ENCODE data around the gene EFCAB8.

Gene EFCAB8

DNA sequence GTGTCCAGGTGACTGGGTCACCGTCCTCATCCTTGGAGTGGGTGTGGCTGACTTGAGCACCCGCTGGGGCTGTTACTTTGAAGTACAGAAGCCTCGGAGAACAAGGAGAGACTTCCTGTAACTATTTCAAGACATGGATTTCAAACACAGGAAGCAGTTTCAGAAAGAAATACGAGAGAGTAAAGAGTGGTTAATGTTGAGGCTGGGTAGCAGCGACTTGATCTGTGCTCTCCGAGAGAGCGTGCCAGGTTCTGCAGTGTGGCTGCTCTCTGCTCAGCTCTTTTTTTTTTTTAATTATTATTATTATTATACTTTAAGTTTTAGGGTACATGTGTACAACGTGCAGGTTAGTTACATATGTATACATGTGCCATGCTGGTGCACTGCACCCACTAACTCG is 17.5 kb upstream of the EFCAB8 start:
- no peak overlapping the region for H3K27ac ChIP-seq (ENCODE audit: low read length)
- no peak overlapping the region for H3K9ac ChIP-seq (ENCODE audit: low read length in 2 of 2)
- H3K36me3 ChIP-seq (ENCODE audit: control insufficient read depth in 2 of 2, insufficient read depth in 2 of 2, low read length in 2 of 2): peaks cover 37 to 47% of the 10 kb centered on the region in 2 donors
- no peaks in the 10 kb centered on the region for H3K27me3 ChIP-seq (ENCODE audit: control insufficient read depth in 1 of 2, insufficient read depth in 2 of 2, low read length in 2 of 2)
- H3K9me3 ChIP-seq (ENCODE audit: control insufficient read depth in 2 of 2, low read length in 2 of 2): no peaks in the 10 kb centered on the region
- H3K4me1 ChIP-seq (ENCODE audit: control insufficient read depth, insufficient read depth, low read length): peaks cover 3% of the 10 kb centered on the region
- no peak overlapping the region for H3K4me3 ChIP-seq (ENCODE audit: low read length in 2 of 2)

GRCh38 chr20:32841632-32842031 is 17.1 kb upstream of the EFCAB8 start:
- peaks cover 33 to 46% of the 10 kb centered on the region in 2 donors for H3K36me3 ChIP-seq (ENCODE audit: control insufficient read depth in 2 of 2, insufficient read depth in 2 of 2, low read length in 2 of 2)
- peaks cover 5% of the 10 kb centered on the region for H3K4me1 ChIP-seq (ENCODE audit: control insufficient read depth, insufficient read depth, low read length)
- no peaks in the 10 kb centered on the region for H3K27me3 ChIP-seq (ENCODE audit: control insufficient read depth in 1 of 2, insufficient read depth in 2 of 2, low read length in 2 of 2)
- H3K9ac ChIP-seq (ENCODE audit: low read length in 2 of 2): no peak overlapping the region
- no peak overlapping the region for H3K27ac ChIP-seq (ENCODE audit: low read length)
- no peaks in the 10 kb centered on the region for H3K9me3 ChIP-seq (ENCODE audit: control insufficient read depth in 2 of 2, low read length in 2 of 2)
- no peak overlapping the region for H3K4me3 ChIP-seq (ENCODE audit: low read length in 2 of 2)

DNA sequence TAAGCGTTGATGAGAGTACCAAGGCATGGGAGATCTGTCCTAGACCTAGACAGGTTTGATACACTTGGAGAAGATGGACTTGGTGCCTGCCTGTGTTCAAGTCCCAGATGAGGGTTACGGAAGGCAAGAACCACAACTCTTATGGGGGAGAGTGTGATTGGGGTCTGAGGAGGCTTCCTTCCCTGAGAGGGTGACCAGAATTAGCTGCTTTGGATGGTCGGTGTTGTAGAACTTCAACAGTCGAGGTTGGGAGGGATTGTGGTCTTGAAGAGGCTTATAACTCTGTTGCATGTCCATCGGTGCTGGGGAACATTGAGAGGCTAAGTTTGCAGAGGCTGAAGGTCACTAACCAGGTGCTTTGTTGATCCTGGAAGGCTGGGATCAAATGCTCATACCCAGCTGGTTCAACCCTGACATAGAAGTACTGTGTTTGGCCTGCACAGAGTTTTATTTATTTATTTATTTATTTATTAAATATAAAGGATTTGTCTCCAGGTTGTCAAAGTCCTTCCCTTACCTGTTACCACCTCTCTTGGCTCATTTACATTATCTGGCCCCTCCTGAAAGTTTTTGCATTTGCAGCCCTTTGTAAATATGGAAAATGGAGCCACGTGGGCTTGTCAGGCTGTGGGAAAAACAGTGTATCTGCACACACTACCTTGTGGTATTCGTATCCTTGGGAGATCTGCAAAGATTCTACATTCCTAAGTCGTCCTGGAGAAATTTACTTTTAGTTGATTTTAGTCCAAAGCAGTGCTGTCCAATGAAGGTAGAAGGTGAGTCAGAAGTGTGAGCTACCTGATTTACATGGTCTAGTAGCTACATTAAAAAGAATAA is 15.8 kb upstream of the EFCAB8 start:
- no peak overlapping the region for H3K27ac ChIP-seq (ENCODE audit: low read length)
- no peaks in the 10 kb centered on the region for H3K27me3 ChIP-seq (ENCODE audit: control insufficient read depth in 1 of 2, insufficient read depth in 2 of 2, low read length in 2 of 2)
- no peak overlapping the region for H3K4me3 ChIP-seq (ENCODE audit: low read length in 2 of 2)
- H3K36me3 ChIP-seq (ENCODE audit: control insufficient read depth in 2 of 2, insufficient read depth in 2 of 2, low read length in 2 of 2): peaks cover 37 to 48% of the 10 kb centered on the region in 2 donors
- no peaks in the 10 kb centered on the region for H3K9me3 ChIP-seq (ENCODE audit: control insufficient read depth in 2 of 2, low read length in 2 of 2)
- H3K4me1 ChIP-seq (ENCODE audit: control insufficient read depth, insufficient read depth, low read length): peaks cover 8% of the 10 kb centered on the region
- H3K9ac ChIP-seq (ENCODE audit: low read length in 2 of 2): no peak overlapping the region

GRCh38 chr20:32845786-32846185 is 12.9 kb upstream of the EFCAB8 start:
- Histone ChIP-seq H3K36me3 (ENCODE audit: control insufficient read depth in 2 of 2, insufficient read depth in 2 of 2, low read length in 2 of 2) (peaks cover 27 to 35% of the 10 kb centered on the region in 2 donors), H3K9ac (ENCODE audit: low read length in 2 of 2) (peak overlapping the region in 1 of 2 donors; percentile 29), H3K4me3 (ENCODE audit: low read length in 2 of 2) (no peak overlapping the region), H3K9me3 (ENCODE audit: control insufficient read depth in 2 of 2, low read length in 2 of 2) (no peaks in the 10 kb centered on the region), H3K27me3 (ENCODE audit: control insufficient read depth in 1 of 2, insufficient read depth in 2 of 2, low read length in 2 of 2) (no peaks in the 10 kb centered on the region), H3K4me1 (ENCODE audit: control insufficient read depth, insufficient read depth, low read length) (peaks cover 8% of the 10 kb centered on the region), H3K27ac (ENCODE audit: low read length) (no peak overlapping the region)

DNA sequence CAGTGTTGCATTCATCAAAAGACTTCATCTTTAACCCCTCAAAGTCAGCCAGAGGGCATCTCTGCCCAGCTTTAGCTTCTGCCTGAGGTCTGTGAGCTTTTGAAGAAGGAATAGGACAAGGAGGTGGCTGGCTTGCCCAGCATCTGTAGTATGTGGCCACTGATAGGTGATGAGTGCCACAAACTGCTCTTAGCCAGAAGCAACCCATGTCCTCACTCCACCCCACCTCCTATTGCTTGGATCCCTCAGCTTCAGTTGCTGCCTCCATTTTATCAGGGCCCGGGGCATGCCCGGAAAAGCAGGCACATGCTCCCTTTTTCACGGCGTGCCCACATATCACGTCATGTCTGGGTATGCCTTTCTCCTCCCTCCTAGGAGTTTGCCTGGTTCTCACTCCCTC is 11.9 kb upstream of the EFCAB8 start:
- H3K36me3 ChIP-seq (ENCODE audit: control insufficient read depth in 2 of 2, insufficient read depth in 2 of 2, low read length in 2 of 2): peaks cover 28 to 32% of the 10 kb centered on the region in 2 donors
- peaks cover 8% of the 10 kb centered on the region for H3K4me1 ChIP-seq (ENCODE audit: control insufficient read depth, insufficient read depth, low read length)
- H3K27me3 ChIP-seq (ENCODE audit: control insufficient read depth in 1 of 2, insufficient read depth in 2 of 2, low read length in 2 of 2): no peaks in the 10 kb centered on the region
- no peak overlapping the region for H3K27ac ChIP-seq (ENCODE audit: low read length)
- no peak overlapping the region for H3K9ac ChIP-seq (ENCODE audit: low read length in 2 of 2)
- H3K9me3 ChIP-seq (ENCODE audit: control insufficient read depth in 2 of 2, low read length in 2 of 2): no peaks in the 10 kb centered on the region
- no peak overlapping the region for H3K4me3 ChIP-seq (ENCODE audit: low read length in 2 of 2)

- H3K36me3 ChIP-seq (ENCODE audit: control insufficient read depth in 2 of 2, insufficient read depth in 2 of 2, low read length in 2 of 2): peaks cover 24 to 25% of the 10 kb centered on the region in 2 donors
- H3K9me3 ChIP-seq (ENCODE audit: control insufficient read depth in 2 of 2, low read length in 2 of 2): no peaks in the 10 kb centered on the region
- peaks cover 8% of the 10 kb centered on the region for H3K4me1 ChIP-seq (ENCODE audit: control insufficient read depth, insufficient read depth, low read length)
- H3K4me3 ChIP-seq (ENCODE audit: low read length in 2 of 2): no peak overlapping the region
- H3K27me3 ChIP-seq (ENCODE audit: control insufficient read depth in 1 of 2, insufficient read depth in 2 of 2, low read length in 2 of 2): no peaks in the 10 kb centered on the region
- H3K27ac ChIP-seq (ENCODE audit: low read length): no peak overlapping the region
- no peak overlapping the region for H3K9ac ChIP-seq (ENCODE audit: low read length in 2 of 2)
Observed at GRCh38 chr20:32847964-32848363, 10.8 kb upstream of the EFCAB8 start.

DNA sequence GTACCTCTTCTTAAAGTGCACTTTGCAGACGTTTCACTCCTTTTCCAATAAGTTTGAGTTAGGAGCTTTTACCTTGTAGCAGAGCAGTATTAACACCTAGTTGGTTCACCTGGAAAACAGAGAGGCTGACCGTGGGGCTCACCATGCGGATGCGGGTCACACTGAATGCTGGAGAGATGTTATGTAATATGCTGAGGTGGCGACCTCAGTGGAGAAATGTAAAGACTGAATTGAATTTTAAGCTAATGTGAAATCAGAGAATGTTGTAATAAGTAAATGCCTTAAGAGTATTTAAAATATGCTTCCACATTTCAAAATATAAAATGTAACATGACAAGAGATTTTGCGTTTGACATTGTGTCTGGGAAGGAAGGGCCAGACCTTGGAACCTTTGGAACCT is 9.9 kb upstream of the EFCAB8 start:
- H3K36me3 ChIP-seq (ENCODE audit: control insufficient read depth in 2 of 2, insufficient read depth in 2 of 2, low read length in 2 of 2): peaks cover 24 to 27% of the 10 kb centered on the region in 2 donors
- no peak overlapping the region for H3K9ac ChIP-seq (ENCODE audit: low read length in 2 of 2)
- H3K27me3 ChIP-seq (ENCODE audit: control insufficient read depth in 1 of 2, insufficient read depth in 2 of 2, low read length in 2 of 2): no peaks in the 10 kb centered on the region
- H3K9me3 ChIP-seq (ENCODE audit: control insufficient read depth in 2 of 2, low read length in 2 of 2): no peaks in the 10 kb centered on the region
- peaks cover 8% of the 10 kb centered on the region for H3K4me1 ChIP-seq (ENCODE audit: control insufficient read depth, insufficient read depth, low read length)
- H3K4me3 ChIP-seq (ENCODE audit: low read length in 2 of 2): no peak overlapping the region
- no peak overlapping the region for H3K27ac ChIP-seq (ENCODE audit: low read length)

DNA sequence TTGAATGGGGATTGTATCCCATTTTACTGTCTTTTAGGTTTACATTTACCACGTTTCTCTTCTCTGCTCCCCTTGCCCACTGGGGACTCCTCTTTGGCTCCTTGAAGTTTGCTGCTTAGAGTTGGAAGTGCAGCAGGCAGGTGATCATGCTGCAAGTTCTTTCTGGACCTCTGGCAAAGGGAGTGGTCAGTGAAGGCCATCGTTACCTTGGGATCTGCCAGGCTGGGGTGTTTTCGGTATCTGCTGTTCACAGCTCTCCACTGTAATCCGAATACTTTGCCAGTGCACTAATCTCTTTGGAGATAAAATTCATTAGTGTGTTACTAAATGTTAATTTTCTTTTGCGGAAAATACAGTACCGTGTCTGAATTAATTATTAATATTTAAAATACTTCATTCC is 9.1 kb upstream of the EFCAB8 start:
- peaks cover 8% of the 10 kb centered on the region for H3K4me1 ChIP-seq (ENCODE audit: control insufficient read depth, insufficient read depth, low read length)
- H3K27ac ChIP-seq (ENCODE audit: low read length): no peak overlapping the region
- H3K36me3 ChIP-seq (ENCODE audit: control insufficient read depth in 2 of 2, insufficient read depth in 2 of 2, low read length in 2 of 2): peaks cover 24 to 27% of the 10 kb centered on the region in 2 donors
- no peak overlapping the region for H3K4me3 ChIP-seq (ENCODE audit: low read length in 2 of 2)
- no peak overlapping the region for H3K9ac ChIP-seq (ENCODE audit: low read length in 2 of 2)
- H3K9me3 ChIP-seq (ENCODE audit: control insufficient read depth in 2 of 2, low read length in 2 of 2): no peaks in the 10 kb centered on the region
- no peaks in the 10 kb centered on the region for H3K27me3 ChIP-seq (ENCODE audit: control insufficient read depth in 1 of 2, insufficient read depth in 2 of 2, low read length in 2 of 2)

DNA sequence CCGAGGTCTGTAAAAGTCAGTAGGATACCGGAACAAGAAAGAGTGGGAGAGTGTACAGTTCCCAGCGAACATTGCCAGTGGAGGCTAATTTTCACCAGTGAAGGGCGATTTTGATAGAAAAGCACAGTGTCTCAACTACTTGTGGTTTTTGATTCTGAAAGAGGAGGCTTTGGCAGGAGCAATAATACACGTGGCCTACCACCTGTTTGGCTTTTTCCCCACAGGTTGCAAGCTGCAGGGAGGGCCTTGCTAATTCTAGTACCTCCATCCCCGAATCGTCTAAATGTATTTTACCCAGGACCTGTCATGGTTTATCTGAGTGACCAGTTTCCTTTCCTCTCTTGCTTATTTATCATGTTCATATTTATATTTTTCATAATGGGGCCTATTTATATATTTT is 3.3 kb upstream of the EFCAB8 start:
- no peak overlapping the region for H3K4me3 ChIP-seq (ENCODE audit: low read length in 2 of 2)
- no peaks in the 10 kb centered on the region for H3K9me3 ChIP-seq (ENCODE audit: control insufficient read depth in 2 of 2, low read length in 2 of 2)
- no peak overlapping the region for H3K27ac ChIP-seq (ENCODE audit: low read length)
- H3K9ac ChIP-seq (ENCODE audit: low read length in 2 of 2): no peak overlapping the region
- no peaks in the 10 kb centered on the region for H3K4me1 ChIP-seq (ENCODE audit: control insufficient read depth, insufficient read depth, low read length)
- peaks cover 15 to 23% of the 10 kb centered on the region in 2 donors for H3K36me3 ChIP-seq (ENCODE audit: control insufficient read depth in 2 of 2, insufficient read depth in 2 of 2, low read length in 2 of 2)
- H3K27me3 ChIP-seq (ENCODE audit: control insufficient read depth in 1 of 2, insufficient read depth in 2 of 2, low read length in 2 of 2): no peaks in the 10 kb centered on the region

GRCh38 chr20:32858189-32858588 is 534 bp upstream of the EFCAB8 start:
- Histone ChIP-seq H3K4me3 (ENCODE audit: low read length in 2 of 2) (no peak overlapping the region), H3K36me3 (ENCODE audit: control insufficient read depth in 2 of 2, insufficient read depth in 2 of 2, low read length in 2 of 2) (peaks cover 9 to 17% of the 10 kb centered on the region in 2 donors), H3K27me3 (ENCODE audit: control insufficient read depth in 1 of 2, insufficient read depth in 2 of 2, low read length in 2 of 2) (no peaks in the 10 kb centered on the region), H3K27ac (ENCODE audit: low read length) (no peak overlapping the region), H3K4me1 (ENCODE audit: control insufficient read depth, insufficient read depth, low read length) (no peaks in the 10 kb centered on the region), H3K9ac (ENCODE audit: low read length in 2 of 2) (no peak overlapping the region), H3K9me3 (ENCODE audit: control insufficient read depth in 2 of 2, low read length in 2 of 2) (no peaks in the 10 kb centered on the region)

DNA sequence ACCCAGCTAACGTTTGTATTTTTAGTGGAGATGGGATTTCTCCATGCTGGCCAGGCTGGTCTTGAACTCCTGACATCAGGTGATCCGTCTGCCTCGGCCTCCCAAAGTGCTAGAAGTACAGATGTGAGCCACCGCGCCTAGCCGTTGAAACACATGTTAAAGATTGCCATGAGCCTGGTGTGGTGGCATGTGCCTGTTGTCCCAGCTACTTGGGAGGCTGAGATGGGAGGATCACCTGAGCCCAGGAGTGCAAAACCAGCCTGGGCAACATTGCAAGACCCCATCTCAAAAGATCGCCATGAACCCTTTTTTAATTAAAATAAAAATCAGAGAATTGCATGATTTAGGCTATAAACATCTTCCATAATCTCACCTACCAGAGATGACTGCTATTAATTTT is 2.7 kb downstream of the EFCAB8 start:
- peaks cover 9 to 14% of the 10 kb centered on the region in 2 donors for H3K36me3 ChIP-seq (ENCODE audit: control insufficient read depth in 2 of 2, insufficient read depth in 2 of 2, low read length in 2 of 2)
- no peak overlapping the region for H3K9ac ChIP-seq (ENCODE audit: low read length in 2 of 2)
- no peak overlapping the region for H3K27ac ChIP-seq (ENCODE audit: low read length)
- no peaks in the 10 kb centered on the region for H3K27me3 ChIP-seq (ENCODE audit: control insufficient read depth in 1 of 2, insufficient read depth in 2 of 2, low read length in 2 of 2)
- no peaks in the 10 kb centered on the region for H3K4me1 ChIP-seq (ENCODE audit: control insufficient read depth, insufficient read depth, low read length)
- no peak overlapping the region for H3K4me3 ChIP-seq (ENCODE audit: low read length in 2 of 2)
- H3K9me3 ChIP-seq (ENCODE audit: control insufficient read depth in 2 of 2, low read length in 2 of 2): no peaks in the 10 kb centered on the region
